HepG2 (cell line): ENCODE data around the gene ADGRG1. TPM values are rescaled to one million over a fixed set of nuclear protein-coding genes. Genes with fewer than 3 reads are reported as not detected.

ENCODE experiments used
- FOXA1 ChIP-seq, 2 experiments: fragments of 450-650 bp in 1 of 2; sonication (generic) in 1 of 2; formaldehyde crosslinking in 1 of 2; IDR thresholded peaks; 2 replicates each; pipeline versions ENCODE4 v1.4.0 to v1.6.1; 2016 to 2020; ENCODE audit warnings: missing genetic modification reagents in 1 of 2
- FOXK2 ChIP-seq: fragments of 450-650 bp; IDR thresholded peaks from 2 replicates; pipeline ENCODE4 v1.6.1; 2016
- IKZF1 ChIP-seq: fragments of 450-650 bp; IDR thresholded peaks from 2 replicates; pipeline ENCODE4 v1.7.1; 2016
- MYC ChIP-seq: sonication (generic); formaldehyde crosslinking; IDR thresholded peaks from 2 replicates; pipeline ENCODE4 v1.9.0; 2021; ENCODE audit warnings: missing genetic modification reagents, borderline replicate concordance
- NBN ChIP-seq: fragments of 450-650 bp; conservative IDR thresholded peaks from 2 replicates; pipeline ENCODE4 v1.6.1; 2017
- NONO ChIP-seq, 2 experiments: fragments of 450-650 bp in 1 of 2; sonication (generic) in 1 of 2; formaldehyde crosslinking in 1 of 2; IDR thresholded peaks in 1 of 2; conservative IDR thresholded peaks in 1 of 2; 2 replicates each; pipeline versions ENCODE4 v1.6.1 to v1.8.0; 2017 to 2022; ENCODE audit warnings: mild to moderate bottlenecking in 1 of 2, missing genetic modification reagents in 1 of 2, moderate library complexity in 1 of 2
- PCBP2 ChIP-seq: fragments of 200-400 bp; formaldehyde crosslinking; optimal IDR thresholded peaks from 2 replicates; pipeline ENCODE3; 2018; ENCODE audit warnings: low read length, low read depth; ENCODE audit not compliant: poor library complexity, severe bottlenecking
- PPARG ChIP-seq: conservative IDR thresholded peaks from 2 replicates; pipeline ENCODE4 v1.6.1; 2016; ENCODE audit warnings: missing biosample characterization, missing genetic modification reagents
- USF2 ChIP-seq, 2 experiments: sonication (generic) in 1 of 2; formaldehyde crosslinking in 1 of 2; IDR thresholded peaks; 2 replicates each; pipeline versions ENCODE4 v1.5.1 to v1.6.1; 2011 to 2020; ENCODE audit warnings: borderline replicate concordance in 1 of 2, low read depth in 1 of 2, low read length in 1 of 2, mild to moderate bottlenecking in 1 of 2, missing genetic modification reagents in 1 of 2, moderate library complexity in 1 of 2
- ZFP41 ChIP-seq: sonication (generic); formaldehyde crosslinking; IDR thresholded peaks from 2 replicates; pipeline ENCODE4 v1.4.0; 2020; ENCODE audit warnings: mild to moderate bottlenecking, missing genetic modification reagents, borderline replicate concordance
- ZMYM3 ChIP-seq: sonication (generic); formaldehyde crosslinking; IDR thresholded peaks from 2 replicates; pipeline ENCODE4 v1.5.1; 2020; ENCODE audit warnings: mild to moderate bottlenecking, missing genetic modification reagents
- ZNF143 ChIP-seq: sonication (generic); formaldehyde crosslinking; IDR thresholded peaks from 2 replicates; pipeline ENCODE4 v1.4.0; 2020; ENCODE audit warnings: missing genetic modification reagents
- ZNF451 ChIP-seq: sonication (generic); formaldehyde crosslinking; IDR thresholded peaks from 2 replicates; pipeline ENCODE4 v1.5.0; 2020; ENCODE audit warnings: mild to moderate bottlenecking, missing genetic modification reagents
- ZNF468 ChIP-seq: sonication (generic); formaldehyde crosslinking; IDR thresholded peaks from 2 replicates; pipeline ENCODE4 v1.8.0; 2022; ENCODE audit warnings: mild to moderate bottlenecking, moderate library complexity, missing genetic modification reagents
- ZNF589 ChIP-seq: sonication (generic); formaldehyde crosslinking; conservative IDR thresholded peaks from 2 replicates; pipeline ENCODE4 v1.8.0; 2022; ENCODE audit warnings: mild to moderate bottlenecking, moderate library complexity, missing genetic modification reagents
- ZNF850 ChIP-seq: sonication (generic); formaldehyde crosslinking; conservative IDR thresholded peaks from 2 replicates; pipeline ENCODE4 v1.9.0; 2021; ENCODE audit warnings: mild to moderate bottlenecking, missing genetic modification reagents
- polyA plus RNA-seq, 8 experiments: library from polyadenylated mRNA; depleted of rRNA in 3 of 8; stranded (reverse) in 7 of 8; unstranded in 1 of 8; fragments of >200 nt; fragmentation: Illumina TruSeq in 4 of 8; extraction: Trizol in 4 of 8; gene quantifications; 2 replicates each; pipeline versions ENCODE4 v1.2.1 to v1.2.3, GENCODE V29; 2011 to 2016; ENCODE audit warnings: low read depth in 4 of 8, missing spikeins in 1 of 8, mixed read lengths in 1 of 8; ENCODE audit not compliant: insufficient read depth in 1 of 8
- total RNA-seq, 5 experiments: library from RNA; depleted of rRNA; stranded (reverse); fragments of >200 nt; fragmentation: Illumina TruSeq; extraction: Trizol; gene quantifications; 2 replicates each; pipeline ENCODE4 v1.2.3, GENCODE V29; 2016; ENCODE audit warnings: low read depth in 1 of 5
- TF ChIP-seq, protein P1 (sequence below): IDR thresholded peaks from 2 replicates; pipeline ENCODE4 v1.6.1; 2016; ENCODE audit warnings: missing biosample characterization, missing genetic modification reagents, low read depth
- TF ChIP-seq, protein P2 (sequence below): IDR thresholded peaks from 2 replicates; pipeline ENCODE4 v1.6.1; 2016
- TF ChIP-seq, protein P3 (sequence below): sonication (generic); formaldehyde crosslinking; IDR thresholded peaks from 2 replicates; pipeline ENCODE4 v1.4.0; 2020; ENCODE audit warnings: low read depth, mild to moderate bottlenecking, missing genetic modification reagents
- TF ChIP-seq, protein P4 (sequence below): IDR thresholded peaks from 2 replicates; pipeline ENCODE4 v1.6.1; 2012; ENCODE audit warnings: low read depth, low read length, improper control_type of control experiment
- TF ChIP-seq, protein P5 (sequence below): sonication (generic); formaldehyde crosslinking; IDR thresholded peaks from 2 replicates; pipeline ENCODE4 v1.4.0; 2020; ENCODE audit warnings: missing genetic modification reagents; ENCODE audit errors: not compliant biosample characterization

The ADGRG1 gene
- total and polyA plus RNA-seq, 2 of the 13 experiments (the other 11 are each of a cell fraction or from before 2014, with no cell fraction given) = 2.7 to 5.9 TPM

GRCh38 chr16:57628783-57629293 lies 408 bp downstream of the ADGRG1 start (continued):
- 0 out of 2 replicates have a peak, but pooled peaks have one; percentile 90 for TF ChIP-seq NBN
- TF ChIP-seq, protein P1, sequence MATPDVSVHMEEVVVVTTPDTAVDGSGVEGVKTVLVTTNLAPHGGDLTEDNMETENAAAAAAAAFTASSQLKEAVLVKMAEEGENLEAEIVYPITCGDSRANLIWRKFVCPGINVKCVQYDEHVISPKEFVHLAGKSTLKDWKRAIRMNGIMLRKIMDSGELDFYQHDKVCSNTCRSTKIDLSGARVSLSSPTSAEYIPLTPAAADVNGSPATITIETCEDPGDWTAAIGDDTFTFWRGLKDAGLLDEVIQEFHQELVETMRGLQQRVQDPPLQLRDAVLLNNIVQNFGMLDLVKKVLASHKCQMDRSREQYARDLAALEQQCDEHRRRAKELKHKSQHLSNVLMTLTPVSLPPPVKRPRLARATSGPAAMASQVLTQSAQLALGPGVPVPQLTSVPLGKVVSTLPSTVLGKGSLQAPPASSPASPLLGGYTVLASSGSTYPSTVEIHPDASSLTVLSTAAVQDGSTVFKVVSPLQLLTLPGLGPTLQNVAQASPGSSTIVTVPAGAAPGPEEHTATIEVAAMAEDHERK (CRISPR knock-in tag) = no peak
- TF ChIP-seq ZNF451 (CRISPR knock-in tag) = no peak
- TF ChIP-seq, protein P2, sequence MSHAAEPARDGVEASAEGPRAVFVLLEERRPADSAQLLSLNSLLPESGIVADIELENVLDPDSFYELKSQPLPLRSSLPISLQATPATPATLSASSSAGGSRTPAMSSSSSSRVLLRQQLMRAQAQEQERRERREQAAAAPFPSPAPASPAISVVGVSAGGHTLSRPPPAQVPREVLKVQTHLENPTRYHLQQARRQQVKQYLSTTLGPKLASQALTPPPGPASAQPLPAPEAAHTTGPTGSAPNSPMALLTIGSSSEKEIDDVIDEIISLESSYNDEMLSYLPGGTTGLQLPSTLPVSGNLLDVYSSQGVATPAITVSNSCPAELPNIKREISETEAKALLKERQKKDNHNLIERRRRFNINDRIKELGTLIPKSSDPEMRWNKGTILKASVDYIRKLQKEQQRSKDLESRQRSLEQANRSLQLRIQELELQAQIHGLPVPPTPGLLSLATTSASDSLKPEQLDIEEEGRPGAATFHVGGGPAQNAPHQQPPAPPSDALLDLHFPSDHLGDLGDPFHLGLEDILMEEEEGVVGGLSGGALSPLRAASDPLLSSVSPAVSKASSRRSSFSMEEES (CRISPR knock-in tag) = no peak
- TF ChIP-seq, protein P3, sequence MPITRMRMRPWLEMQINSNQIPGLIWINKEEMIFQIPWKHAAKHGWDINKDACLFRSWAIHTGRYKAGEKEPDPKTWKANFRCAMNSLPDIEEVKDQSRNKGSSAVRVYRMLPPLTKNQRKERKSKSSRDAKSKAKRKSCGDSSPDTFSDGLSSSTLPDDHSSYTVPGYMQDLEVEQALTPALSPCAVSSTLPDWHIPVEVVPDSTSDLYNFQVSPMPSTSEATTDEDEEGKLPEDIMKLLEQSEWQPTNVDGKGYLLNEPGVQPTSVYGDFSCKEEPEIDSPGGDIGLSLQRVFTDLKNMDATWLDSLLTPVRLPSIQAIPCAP (CRISPR knock-in tag) = no peak
- TF ChIP-seq, protein P4, sequence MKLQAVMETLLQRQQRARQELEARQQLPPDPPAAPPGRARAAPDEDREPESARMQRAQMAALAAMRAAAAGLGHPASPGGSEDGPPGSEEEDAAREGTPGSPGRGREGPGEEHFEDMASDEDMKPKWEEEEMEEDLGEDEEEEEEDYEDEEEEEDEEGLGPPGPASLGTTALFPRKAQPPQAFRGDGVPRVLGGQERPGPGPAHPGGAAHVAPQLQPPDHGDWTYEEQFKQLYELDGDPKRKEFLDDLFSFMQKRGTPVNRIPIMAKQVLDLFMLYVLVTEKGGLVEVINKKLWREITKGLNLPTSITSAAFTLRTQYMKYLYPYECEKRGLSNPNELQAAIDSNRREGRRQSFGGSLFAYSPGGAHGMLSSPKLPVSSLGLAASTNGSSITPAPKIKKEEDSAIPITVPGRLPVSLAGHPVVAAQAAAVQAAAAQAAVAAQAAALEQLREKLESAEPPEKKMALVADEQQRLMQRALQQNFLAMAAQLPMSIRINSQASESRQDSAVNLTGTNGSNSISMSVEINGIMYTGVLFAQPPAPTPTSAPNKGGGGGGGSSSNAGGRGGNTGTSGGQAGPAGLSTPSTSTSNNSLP = no peak
- no peak for TF ChIP-seq ZNF143
- no peak for TF ChIP-seq USF2 (IDR thresholded peaks at IDR 0.05; ENCODE audit: low read depth, low read length)
- TF ChIP-seq USF2 (CRISPR knock-in tag; IDR thresholded peaks at IDR 0.05; ENCODE audit: borderline replicate concordance) = no peak
- peak; percentile 13; the same call in 1 of the 2 replicates for TF ChIP-seq NONO (IDR thresholded peaks at IDR 0.05)
- TF ChIP-seq NONO (CRISPR knock-in tag; conservative IDR thresholded peaks at IDR 0.05) = no peak
- no peak for TF ChIP-seq MYC
- TF ChIP-seq ZNF589 = no peak
- peak; percentile 84; the same call in 1 of the 2 replicates for TF ChIP-seq IKZF1
- no peak for TF ChIP-seq ZMYM3
- TF ChIP-seq ZFP41 (CRISPR knock-in tag) = no peak
- TF ChIP-seq, protein P5, sequence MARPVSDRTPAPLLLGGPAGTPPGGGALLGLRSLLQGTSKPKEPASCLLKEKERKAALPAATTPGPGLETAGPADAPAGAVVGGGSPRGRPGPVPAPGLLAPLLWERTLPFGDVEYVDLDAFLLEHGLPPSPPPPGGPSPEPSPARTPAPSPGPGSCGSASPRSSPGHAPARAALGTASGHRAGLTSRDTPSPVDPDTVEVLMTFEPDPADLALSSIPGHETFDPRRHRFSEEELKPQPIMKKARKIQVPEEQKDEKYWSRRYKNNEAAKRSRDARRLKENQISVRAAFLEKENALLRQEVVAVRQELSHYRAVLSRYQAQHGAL (CRISPR knock-in tag) = no peak
- 0 out of 2 replicates have a peak, but pooled peaks have one; percentile 20 for TF ChIP-seq FOXK2
- peak; percentile 52; the same call in 1 of the 2 replicates for TF ChIP-seq FOXA1 (IDR thresholded peaks at IDR 0.05)
- TF ChIP-seq FOXA1 (CRISPR knock-in tag; IDR thresholded peaks at IDR 0.05) = no peak
- no peak for TF ChIP-seq ZNF850 (CRISPR knock-in tag)
- TF ChIP-seq PPARG (CRISPR knock-in tag) = no peak
- TF ChIP-seq ZNF468 = no peak
- TF ChIP-seq PCBP2 = no peak
